Measurements from ENCODE around the gene CST1.

GRCh38 chr20:23746321-23746720 lies 4.4 kb downstream of the CST1 start:
- no peak for TF ChIP-seq GATA2 (IDR thresholded peaks at IDR 0.05; ENCODE audit: low read depth, low read length)
- no peak for TF ChIP-seq GATA3 (IDR thresholded peaks at IDR 0.05; ENCODE audit: low read depth, low read length)

Data from SH-SY5Y (cell line).